HG02571 (cell line): ENCODE results near the gene SLC39A2.
"Not testable (repeated sequence)": the region's sequence is repeated elsewhere in the genome, so short reads cannot be mapped to it uniquely, and the experiment has no call there.

Experiments used
- ATAC-seq: cut with Tn5 transposase; IDR thresholded peaks from one replicate; pipeline ENCODE4 v1.9.1; 2021; ENCODE audit warnings: mild to moderate bottlenecking, moderate library complexity; ENCODE audit not compliant: unreplicated experiment

The SLC39A2 gene, protein sequence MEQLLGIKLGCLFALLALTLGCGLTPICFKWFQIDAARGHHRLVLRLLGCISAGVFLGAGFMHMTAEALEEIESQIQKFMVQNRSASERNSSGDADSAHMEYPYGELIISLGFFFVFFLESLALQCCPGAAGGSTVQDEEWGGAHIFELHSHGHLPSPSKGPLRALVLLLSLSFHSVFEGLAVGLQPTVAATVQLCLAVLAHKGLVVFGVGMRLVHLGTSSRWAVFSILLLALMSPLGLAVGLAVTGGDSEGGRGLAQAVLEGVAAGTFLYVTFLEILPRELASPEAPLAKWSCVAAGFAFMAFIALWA

DNA sequence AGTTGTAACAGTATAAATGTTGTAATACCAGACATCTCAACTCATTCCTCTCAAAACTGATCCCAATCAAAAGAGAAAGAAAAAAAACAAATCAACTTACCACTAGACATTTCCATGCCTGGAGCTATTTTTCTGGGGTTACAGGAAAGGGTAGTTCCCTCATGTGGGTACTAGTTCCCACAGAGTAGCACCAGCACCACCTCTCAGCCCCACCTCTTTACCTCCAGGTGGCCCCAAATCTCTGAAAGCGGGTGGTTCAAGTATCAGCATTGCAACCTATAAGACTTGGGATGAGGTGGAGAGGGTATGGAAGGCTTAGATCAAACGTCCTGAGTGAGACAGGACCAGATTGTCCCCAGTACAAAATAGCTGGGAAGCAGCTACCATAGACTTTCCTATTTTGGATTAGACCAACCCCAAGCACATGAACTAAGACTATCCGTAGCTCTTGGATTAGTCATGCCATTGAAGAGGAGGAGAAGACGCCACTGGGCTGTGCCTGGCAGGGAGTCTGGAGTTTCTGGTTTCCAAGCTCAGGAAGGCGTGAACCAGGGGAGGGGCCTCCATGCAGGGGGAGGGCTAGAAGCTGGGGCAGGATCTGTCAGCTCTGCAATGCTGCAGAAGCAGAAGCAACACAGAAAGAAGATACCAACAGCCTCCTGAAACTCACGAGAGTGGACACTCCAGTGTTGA, at the start of gene SLC39A2:
Gene SLC39A2 (plus strand): TSS at position 620 of the 693 bp plus-strand sequence. CDS start 154 bp downstream, outside the sequence.
- no peak for ATAC-seq

DNA sequence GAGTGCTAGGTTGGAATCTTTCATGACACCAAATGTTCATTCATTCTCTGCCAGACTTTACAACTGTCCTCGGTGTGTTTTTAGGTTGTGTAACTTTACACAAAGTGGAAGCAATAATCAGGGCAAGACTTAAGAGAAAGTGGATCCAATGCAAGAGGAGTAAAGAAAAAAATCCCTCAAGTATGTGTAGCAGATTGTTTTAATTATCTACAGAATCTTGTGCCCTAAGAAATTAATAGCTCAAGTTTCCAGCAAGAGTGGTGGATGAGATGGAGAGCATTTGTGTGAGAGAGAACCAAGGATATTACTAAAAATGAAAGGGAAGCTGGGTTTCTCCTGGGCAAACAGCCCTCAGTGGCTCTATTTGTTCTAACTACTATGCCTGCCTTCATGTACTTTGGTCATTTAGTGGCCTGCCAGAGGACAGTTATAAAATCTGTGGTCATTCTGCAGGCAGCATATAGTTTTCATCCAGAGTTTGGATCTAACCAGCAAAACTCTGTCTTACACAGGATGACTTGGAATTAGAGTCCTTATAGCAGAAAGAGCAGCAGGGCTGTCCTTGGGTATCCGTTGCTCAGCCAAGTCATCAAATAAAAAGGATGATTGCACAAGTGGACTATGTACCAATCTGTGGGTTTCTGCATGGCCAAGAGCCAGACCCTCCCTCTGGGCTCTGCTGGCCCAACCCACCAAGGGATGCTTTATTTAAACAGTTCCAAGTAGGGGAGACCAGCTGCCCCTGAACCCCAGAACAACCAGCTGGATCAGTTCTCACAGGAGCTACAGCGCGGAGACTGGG, 44.2 kb upstream of the SLC39A2 start, which contains the start of gene RNASE2:
Gene RNASE2 (plus strand): TSS at position 752 of the 802 bp plus-strand sequence. CDS start 285 bp downstream, outside the sequence.
- ATAC-seq, result not testable (repeated sequence)

DNA sequence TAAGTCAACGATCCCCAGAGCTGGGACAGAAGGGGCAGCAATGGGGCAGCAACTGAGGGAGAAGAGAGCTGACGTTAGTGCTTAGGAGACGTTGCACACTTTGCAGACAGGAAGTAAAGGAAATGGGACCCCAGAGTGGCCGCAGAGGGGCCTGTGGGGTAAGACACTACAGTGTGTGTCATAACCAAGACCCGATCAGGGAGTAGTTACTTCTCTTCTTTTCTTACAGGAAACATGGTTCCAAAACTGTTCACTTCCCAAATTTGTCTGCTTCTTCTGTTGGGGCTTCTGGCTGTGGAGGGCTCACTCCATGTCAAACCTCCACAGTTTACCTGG, 43.6 kb upstream of the SLC39A2 start:
- not testable (repeated sequence) for ATAC-seq

DNA sequence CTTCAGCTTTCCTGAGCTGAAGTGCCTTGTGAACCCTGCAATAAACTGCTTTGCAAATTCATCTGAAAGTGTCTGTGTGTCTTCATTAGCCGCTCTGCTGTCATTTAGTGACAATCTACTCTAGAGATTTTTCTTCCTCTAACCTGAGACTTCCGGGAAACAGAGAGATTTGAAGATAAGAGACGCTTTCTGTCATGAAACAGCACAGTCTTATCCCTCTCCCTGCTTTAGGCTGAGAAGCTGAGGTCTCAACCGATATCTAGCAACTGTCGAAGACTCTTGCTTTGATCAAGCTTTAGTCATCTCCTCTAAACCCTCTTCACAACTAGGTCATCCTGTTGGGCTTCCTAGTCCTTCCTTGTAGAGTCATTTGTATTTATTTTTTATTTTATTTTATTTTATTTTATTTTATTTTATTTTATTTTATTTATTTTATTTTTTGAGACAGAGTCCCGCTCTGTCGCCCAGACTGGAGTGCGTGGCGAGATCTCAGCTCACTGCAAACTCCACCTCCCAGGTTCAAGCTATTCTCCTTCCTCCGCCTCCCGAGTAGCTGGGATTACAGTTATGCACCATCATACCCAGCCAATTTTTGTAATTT, 42.6 kb upstream of the SLC39A2 start:
- no peak for ATAC-seq

DNA sequence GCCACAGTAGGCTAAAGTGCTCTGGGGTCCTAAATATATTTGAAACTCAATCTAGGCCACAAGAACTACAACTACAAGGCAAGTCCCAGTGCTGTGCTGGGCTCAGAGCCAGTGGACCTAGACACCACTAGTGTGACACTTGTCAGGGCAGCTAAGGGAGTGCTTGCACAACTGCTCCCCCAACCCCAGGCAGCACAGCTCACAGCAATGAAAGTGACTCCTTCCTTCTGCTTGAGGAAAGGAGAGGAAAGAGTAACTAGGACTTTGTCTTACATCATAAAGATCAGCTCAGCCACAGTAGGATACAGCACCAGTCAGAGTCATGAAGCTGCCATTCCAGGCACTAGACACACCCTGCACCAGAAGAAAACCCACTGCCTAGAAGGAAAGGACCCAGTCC, 40.1 kb upstream of the SLC39A2 start:
- not testable (repeated sequence) for ATAC-seq

DNA sequence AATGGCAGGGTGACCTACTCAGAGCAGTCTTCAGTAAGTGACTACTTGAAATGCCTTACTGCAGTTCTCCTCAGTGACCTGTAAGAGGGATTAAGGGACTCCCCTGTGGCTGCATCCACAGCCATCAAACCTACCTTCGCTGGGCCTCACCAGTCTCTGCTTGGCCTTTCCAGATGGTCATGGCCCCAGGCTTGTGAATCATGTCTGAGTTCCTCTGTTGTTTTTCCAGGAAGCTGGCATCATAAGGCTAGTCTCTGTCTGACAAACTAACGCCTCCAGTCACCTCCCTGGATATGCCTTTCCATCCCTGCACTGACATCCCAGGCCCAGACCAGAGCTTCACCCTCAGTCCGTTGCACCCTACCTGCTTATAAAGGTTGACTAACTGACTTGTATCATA, 29.8 kb upstream of the SLC39A2 start:
- ATAC-seq, result no peak

DNA sequence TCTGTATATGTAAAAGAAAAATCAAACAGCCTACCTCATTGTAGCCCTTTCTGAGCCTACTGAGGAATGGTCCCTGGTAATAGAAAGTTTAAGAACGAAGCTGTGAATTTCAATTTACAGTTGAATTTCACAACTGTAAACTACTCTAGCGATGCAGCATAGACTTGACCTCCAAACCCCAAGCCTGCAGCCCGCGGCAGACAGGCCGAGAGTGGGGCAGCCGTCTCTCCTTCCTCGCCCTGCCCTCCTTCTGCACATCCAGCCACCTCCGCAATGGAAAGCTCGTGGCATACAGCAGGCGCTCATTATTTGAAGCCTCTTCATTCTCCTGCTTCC, 28.5 kb upstream of the SLC39A2 start:
- no peak for ATAC-seq

DNA sequence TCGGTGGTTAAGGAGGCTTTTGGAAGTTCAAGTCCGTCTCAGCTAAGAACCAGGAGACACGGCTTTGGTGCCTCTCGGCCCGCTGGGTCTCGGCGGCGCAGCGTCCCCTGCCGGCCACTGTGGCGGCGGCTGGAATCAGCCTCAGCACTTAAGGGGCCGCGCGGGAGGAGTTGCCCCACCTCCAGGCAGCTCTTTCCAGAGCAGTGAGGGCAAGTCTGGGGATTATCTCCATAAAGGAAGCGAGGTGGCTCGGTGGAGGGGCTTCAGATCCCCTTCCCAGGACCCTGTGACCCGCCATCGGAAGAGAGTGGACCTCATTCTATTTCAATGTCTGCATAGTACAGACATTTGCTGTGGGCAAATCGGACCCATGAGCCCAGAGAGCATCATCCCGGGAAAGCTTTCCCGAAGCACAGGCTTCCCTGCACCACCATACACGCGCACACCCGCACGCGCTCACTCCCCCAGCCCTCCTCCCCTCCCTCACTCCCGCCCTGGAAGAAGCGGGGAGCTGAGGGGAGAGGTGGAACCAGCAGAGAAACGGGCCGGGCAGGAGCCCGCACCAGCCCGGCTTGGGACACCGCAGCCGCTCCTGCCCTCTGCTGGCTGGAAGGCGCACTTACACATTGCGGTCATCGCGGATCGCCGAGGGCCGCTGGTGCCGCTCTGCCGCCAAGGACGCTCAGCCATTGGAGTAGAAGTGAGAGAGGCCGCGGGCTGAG, 27.9 kb upstream of the SLC39A2 start:
- ATAC-seq, result peak; percentile 96

DNA sequence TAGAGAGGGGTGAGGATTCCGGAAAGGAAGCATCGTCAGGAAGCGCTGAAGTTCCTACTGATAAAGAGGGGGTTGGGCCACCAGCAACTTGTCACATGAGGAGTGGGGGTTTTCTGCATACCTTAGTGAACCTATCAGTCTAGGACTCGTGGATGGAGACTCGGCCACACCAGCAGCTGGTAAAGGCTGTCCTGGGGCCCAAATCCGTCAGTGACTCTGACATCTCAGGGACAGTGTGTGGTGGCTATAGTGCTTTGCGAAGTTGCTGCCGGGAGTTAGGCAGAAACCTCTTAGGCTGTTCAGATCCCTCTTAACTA, 27.4 kb upstream of the SLC39A2 start:
- ATAC-seq, result peak; percentile 12

DNA sequence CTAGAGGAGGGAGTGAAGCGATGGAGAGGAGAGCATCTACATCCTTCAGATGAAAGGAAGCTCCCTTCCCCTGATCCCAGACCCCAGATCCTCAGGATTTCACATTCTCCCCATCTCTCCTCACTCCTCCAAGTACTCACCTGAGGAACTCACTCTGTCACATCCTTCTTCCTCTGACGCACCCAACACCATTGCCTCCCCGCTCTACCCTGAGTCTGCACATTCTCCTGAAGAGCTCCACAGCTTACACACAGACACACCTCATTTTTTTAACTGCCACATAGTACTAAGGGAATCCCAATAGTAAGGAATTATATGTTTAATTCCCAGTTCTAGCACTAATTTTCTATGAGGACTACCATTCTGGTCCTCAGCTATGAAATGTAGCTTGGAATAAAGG, 25.6 kb upstream of the SLC39A2 start:
- ATAC-seq, result no peak

DNA sequence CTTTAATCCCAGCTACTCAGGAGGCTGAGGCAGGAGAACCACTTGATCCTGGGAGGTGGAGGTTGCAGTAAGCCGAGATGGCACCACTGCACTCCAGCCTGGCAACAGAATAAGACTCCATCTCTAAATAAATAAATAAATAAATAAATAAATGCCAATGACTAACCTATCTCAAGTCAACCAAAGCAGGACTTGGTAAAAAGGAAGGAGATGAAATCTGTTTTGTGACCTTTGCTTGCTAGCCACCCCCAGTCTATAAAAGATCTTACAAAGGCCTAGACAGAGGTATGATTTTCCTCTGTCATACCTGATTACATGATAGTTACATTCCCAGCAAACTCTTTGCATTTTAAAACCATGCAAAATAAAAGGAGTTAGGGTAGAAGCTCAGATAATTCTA, 22.8 kb upstream of the SLC39A2 start:
- no peak for ATAC-seq

DNA sequence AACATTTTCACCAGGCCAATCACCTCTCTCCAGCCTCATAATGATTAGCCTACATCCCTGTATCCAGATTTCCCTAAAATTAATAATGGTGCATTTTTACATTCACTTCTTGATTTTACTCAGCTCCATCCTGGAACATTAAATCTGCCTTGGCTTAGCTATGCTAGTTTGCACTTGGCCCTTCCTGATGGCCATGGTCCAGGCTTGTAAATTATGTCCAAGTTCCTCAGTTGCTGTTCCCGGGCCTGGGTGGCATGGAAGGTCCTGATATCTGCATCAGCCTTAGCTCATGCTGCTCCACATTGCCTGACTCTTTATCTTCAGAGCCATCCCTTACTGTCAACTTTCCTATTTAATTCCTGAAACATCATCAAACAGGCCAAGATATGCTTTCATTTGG, 20.4 kb upstream of the SLC39A2 start:
- no peak for ATAC-seq

DNA sequence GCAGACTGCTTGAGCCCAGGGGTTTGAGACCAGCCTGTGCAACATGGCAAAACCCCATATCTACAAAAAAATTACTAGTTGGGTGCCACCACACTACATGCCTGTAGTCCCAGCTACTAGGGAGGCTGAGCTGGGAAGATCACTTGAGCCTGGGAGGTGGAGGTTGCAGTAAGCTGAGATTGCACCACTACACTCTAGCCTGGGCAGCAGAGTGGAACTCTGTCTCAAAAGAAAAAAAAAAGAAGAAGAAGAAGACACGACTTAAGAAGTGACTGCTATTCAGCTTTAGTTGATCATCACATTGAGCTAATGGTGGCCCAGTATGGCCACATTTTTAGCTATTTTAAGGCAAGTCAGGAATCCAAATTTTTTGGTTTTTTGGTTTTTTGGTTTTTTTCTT, 18.2 kb upstream of the SLC39A2 start:
- no peak for ATAC-seq

DNA sequence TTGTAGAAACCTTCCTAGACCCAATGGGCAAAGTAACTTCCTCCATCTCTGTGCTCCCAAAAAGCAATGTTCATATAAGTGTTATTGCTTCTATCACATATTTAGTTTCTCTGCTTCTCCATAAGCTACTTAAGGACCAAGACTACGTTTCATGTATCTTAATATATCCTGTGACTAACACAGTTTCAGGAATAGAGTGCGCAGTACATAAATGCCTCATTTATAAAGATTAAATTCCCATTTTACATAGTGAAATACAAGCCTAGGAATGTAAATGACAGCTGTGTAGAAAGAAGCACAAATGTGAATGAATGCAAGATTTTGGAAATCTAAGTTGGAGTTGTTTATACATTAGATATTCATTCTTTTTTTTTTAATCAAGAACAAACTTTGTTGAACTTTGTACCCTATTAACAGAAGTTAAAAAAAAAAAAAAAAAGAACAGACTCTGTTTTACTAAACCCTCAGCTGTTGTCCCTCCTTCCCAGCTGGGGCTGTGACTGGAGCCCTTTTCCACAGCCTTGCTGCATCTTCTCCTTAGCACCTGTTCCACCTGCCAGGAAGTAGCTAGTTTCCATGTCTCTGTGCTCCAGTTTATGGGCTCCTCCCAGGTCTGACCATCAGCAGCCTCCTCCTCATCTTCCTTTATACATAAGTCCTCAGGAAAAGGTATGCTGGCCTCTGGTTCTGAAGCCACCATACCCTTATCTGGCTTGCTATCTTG, 16.3 kb upstream of the SLC39A2 start:
- ATAC-seq, result no peak

DNA sequence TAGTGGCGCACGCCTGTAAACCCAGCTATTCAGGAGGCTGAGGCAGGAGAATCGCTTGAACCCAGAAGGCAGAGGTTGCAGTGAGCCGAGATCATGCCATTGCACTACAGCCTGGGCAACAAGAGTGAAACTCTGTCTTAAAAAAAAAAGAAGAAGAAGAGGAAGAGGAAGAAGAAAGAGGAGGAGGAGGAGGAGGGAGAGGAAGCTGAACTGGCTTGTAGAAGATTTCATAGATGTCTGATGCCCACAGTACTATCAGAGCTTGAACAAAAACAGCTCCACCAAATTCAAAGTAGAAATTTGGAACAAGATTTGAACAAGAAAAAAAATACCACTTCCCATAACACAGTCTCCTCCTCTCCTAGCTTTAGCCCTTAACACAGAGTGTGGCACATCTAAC, 13.4 kb upstream of the SLC39A2 start:
- not testable (repeated sequence) for ATAC-seq

DNA sequence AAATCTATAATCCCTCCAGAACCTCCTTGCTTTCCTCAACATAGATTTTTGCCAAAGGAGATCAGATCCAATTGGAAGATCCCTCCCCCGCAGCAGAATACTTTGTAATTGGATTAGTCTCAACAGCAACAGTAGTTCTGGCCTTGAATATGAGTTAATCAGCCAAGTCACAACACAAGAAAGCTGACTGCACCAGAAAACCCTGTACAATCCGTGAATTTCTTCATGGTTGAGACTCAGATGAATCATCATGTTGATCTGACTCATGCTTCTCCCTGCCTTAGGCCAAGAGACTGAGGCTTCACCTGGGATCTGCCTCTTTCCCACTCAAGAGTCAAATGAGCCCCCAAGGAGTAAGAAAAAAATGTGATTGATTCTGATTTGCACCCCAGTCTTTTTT, 12.3 kb upstream of the SLC39A2 start:
- ATAC-seq, result no peak

DNA sequence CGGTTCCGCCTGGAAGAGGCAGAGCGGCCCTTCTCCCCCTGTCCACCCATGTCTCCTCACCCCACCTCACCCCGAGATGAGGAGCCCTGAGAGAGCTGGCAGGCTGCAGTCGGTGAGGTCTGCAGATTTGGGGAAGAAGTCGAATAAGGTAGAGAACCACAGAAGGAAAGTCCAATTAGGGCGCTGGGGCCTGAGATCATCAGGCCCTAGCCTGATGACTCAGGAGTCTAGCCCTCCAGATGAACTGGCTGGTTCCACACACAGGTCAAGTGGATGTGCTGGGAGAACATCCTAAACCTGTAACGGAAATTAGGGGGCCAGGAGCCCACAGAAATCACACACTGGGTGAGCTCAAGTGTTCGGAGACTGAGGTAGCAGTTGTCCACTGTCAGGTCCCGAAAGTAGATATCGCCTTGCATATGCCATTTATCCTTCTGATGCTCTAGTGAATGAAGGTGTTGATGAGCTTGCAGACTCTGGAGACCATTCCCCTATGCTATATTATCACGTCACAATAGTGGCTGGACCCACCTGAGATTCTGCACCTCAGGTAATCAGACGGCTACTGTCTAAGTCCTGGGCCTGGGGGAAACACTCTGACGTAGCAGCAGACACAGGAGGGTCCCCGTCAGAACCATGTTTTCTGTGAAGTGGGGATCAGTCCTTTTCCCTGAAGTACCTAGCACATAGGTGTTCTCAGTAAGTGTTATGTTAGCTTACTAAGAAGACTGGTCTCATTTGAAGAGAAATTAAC, 10.2 kb upstream of the SLC39A2 start:
- ATAC-seq, result no peak

DNA sequence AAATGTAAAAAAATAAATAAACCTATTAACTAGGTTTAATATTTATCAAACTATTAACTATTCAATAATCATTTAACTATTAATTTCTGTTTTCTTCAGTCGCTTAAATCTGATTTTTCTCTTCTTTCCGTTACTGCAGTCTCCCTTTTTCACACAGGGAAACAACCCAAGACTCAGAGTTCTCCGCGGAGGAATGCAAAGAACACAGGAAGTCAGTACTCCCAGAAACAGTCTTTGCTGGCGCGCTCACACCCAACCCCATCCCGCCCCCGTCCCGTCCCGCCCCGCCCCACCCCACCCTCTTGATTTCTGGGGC, 9.7 kb upstream of the SLC39A2 start:
- no peak for ATAC-seq

DNA sequence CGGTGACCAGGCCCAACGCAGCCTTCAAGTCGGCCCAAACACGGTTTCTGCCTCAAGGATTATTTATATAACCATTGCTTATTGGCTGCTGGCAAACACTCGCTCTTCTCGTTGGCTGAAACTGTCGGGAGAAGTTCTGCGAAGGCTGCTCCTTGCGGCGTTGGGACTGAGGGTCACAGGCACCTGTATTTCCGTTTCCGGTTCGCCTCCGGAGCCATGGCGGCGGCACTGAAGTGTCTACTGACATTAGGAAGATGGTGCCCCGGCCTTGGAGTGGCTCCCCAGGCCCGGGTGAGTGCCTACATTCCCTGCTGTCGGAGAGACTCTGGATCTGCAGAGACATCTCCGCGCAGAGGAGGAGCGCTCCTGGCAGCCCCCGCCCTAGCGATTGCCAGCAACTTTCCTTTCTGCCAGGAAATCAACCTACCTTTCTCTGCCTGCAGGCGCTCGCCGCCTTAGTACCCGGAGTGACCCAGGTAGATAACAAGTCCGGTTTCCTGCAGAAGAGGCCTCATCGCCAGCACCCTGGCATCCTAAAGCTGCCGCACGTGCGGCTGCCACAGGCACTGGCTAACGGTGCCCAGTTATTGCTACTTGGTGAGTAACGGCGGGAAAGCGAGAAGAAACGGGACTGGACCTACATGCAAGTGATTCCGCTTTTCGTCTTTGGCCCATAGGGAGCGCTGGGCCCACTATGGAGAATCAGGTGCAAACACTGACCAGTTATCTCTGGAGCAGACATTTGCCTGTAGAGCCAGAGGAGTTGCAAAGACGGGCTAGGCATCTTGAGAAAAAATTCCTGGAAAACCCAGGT, 9.1 kb upstream of the SLC39A2 start, which contains the start of gene METTL17:
Gene METTL17 (plus strand): TSS at position 194 of the 814 bp plus-strand sequence. CDS start 23 bp downstream, at position 217.
- ATAC-seq, result peak; percentile 96
